GM15510 (cell line): ENCODE results near the gene NKX2-8.

ENCODE experiments used
- POLR2A ChIP-seq: IDR thresholded peaks from 3 replicates; pipeline ENCODE4 v1.6.1; 2011; ENCODE audit warnings: borderline replicate concordance; ENCODE audit not compliant: insufficient read length; ENCODE audit errors: extremely low read depth

Gene NKX2-8

GRCh38 chr14:36583893-36584811, 1.7 kb upstream of the NKX2-8 start:
- TF ChIP-seq POLR2A: no peak

GRCh38 chr14:36583242-36583892, 953 bp upstream of the NKX2-8 start:
- no peak for TF ChIP-seq POLR2A

GRCh38 chr14:36582874-36583241, 444 bp upstream of the NKX2-8 start:
- no peak for TF ChIP-seq POLR2A

GRCh38 chr14:36580856-36581831, 1.3 kb downstream of the NKX2-8 start:
- TF ChIP-seq POLR2A: no peak

- TF ChIP-seq POLR2A: no peak
These were observed 2.1 kb downstream of the NKX2-8 start for GRCh38 chr14:36580141-36580855.

GRCh38 chr14:36579573-36580140, 2.8 kb downstream of the NKX2-8 start:
- no peak for TF ChIP-seq POLR2A

- no peak for TF ChIP-seq POLR2A
These were observed 3.3 kb downstream of the NKX2-8 start for GRCh38 chr14:36579001-36579555.

- TF ChIP-seq POLR2A: no peak
These were observed 12.3 kb downstream of the NKX2-8 start for GRCh38 chr14:36570065-36570464.

- no peak for TF ChIP-seq POLR2A
These were observed 25.5 kb downstream of the NKX2-8 start for GRCh38 chr14:36556811-36557433.

- TF ChIP-seq POLR2A: no peak
These were observed 26.2 kb downstream of the NKX2-8 start for GRCh38 chr14:36555998-36556743.

GRCh38 chr14:36553656-36554260, 28.7 kb downstream of the NKX2-8 start:
- no peak for TF ChIP-seq POLR2A

- TF ChIP-seq POLR2A: no peak
These were observed 31.5 kb downstream of the NKX2-8 start for GRCh38 chr14:36550899-36551298.
